AG04450 (cell line): ENCODE measurements around the gene PEX11B. TPM values are rescaled to one million over a fixed set of nuclear protein-coding genes. Genes with fewer than 3 reads are reported as not detected.

Source experiments
- CTCF ChIA-PET: fragments of 300-600, 350-600 bp; formaldehyde crosslinking; extraction: SDS; loops from one replicate; lab custom pipeline; 2022; ENCODE audit warnings: antibody characterized with exemption, inconsistent platforms; lab: Charles Lee
- POLR2A ChIA-PET: fragments of 350-600 bp; formaldehyde crosslinking; extraction: SDS; loops from one replicate; lab custom pipeline; 2021; ENCODE audit warnings: antibody characterized with exemption, inconsistent platforms; lab: Yijun Ruan, JAX
- DNase-seq: peaks from one replicate; pipeline ENCODE4 v3.0.0-alpha.2; 2011; ENCODE audit warnings: low read depth, low spot score
- H3K27ac ChIP-seq: one replicate; pipeline ENCODE4 v1.5.1; 2012; ENCODE audit warnings: low read depth, low read length, control low read depth
- H3K27me3 ChIP-seq: one replicate; pipeline ENCODE4 v1.6.0; 2012; ENCODE audit warnings: low read length; ENCODE audit not compliant: control insufficient read depth, insufficient read depth
- H3K4me3 ChIP-seq: 2 replicates; pipeline ENCODE4 v1.5.1; 2011; ENCODE audit warnings: mild to moderate bottlenecking, low read depth, low read length, control low read depth
- H3K9me3 ChIP-seq: 2 replicates; pipeline ENCODE4 v1.5.1; 2012; ENCODE audit warnings: low read length; ENCODE audit not compliant: control insufficient read depth, insufficient read depth
- polyA plus RNA-seq: library from polyadenylated mRNA; depleted of rRNA; stranded (reverse); fragments of >200 nt; gene quantifications from 2 replicates; pipeline ENCODE4 v1.2.3, GENCODE V29; 2011
- TF ChIP-seq, protein P1 (sequence below): IDR thresholded peaks from 2 replicates; pipeline ENCODE4 v1.5.1; 2011; ENCODE audit warnings: low read depth, low read length, control low read depth, inconsistent platforms

PEX11B gene
- polyA plus RNA-seq, 1 experiment: 51.1 TPM

GRCh38 chr1:145887631-145888030, 30.9 kb downstream of the PEX11B start:
- ChIA-PET CTCF (interaction anchor here (1.2 kb wide), 1 partner anchor 22 kb away, joined by 3 read pairs; the partner anchor contains the start of gene ITGA10), POLR2A (interaction anchor here (0.5 kb wide), 1 partner anchor 31 kb away, joined by 4 read pairs; the partner anchor contains the start of gene PEX11B)
- no peak for DNase-seq
- no peaks in the 10 kb centered on the region for H3K27me3 ChIP-seq
- H3K4me3 ChIP-seq: no peak overlapping the region
- no peak overlapping the region for H3K27ac ChIP-seq
- TF ChIP-seq, protein P1, sequence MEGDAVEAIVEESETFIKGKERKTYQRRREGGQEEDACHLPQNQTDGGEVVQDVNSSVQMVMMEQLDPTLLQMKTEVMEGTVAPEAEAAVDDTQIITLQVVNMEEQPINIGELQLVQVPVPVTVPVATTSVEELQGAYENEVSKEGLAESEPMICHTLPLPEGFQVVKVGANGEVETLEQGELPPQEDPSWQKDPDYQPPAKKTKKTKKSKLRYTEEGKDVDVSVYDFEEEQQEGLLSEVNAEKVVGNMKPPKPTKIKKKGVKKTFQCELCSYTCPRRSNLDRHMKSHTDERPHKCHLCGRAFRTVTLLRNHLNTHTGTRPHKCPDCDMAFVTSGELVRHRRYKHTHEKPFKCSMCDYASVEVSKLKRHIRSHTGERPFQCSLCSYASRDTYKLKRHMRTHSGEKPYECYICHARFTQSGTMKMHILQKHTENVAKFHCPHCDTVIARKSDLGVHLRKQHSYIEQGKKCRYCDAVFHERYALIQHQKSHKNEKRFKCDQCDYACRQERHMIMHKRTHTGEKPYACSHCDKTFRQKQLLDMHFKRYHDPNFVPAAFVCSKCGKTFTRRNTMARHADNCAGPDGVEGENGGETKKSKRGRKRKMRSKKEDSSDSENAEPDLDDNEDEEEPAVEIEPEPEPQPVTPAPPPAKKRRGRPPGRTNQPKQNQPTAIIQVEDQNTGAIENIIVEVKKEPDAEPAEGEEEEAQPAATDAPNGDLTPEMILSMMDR: no peak
- H3K9me3 ChIP-seq: no peaks in the 10 kb centered on the region

DNA sequence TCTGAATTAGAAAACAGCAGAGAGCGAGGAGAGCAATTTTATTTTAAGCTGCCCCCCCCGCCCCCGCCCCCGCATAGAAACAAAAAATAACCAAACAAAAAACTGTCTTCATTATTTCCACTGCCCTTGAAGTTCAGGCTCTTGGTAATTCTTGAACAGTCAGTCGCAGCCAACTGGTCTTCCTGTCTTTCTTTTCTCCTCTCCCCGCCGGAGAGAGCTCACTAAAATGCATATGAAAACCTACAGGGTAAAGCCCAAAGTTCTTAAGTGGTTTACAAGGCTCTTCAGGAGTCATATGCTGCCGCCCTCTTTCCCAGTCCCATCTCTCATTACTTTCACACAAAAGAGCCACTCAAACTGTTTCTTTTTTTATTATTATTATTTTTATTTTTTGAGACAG, 31.7 kb downstream of the PEX11B start:
- Histone ChIP-seq H3K27me3 (no peaks in the 10 kb centered on the region), H3K4me3 (no peak overlapping the region), H3K27ac (no peak overlapping the region), H3K9me3 (no peaks in the 10 kb centered on the region)
- CTCF ChIA-PET: interaction anchor here (1.2 kb wide), 1 partner anchor 23 kb away, joined by 3 read pairs; the partner anchor contains the start of gene ITGA10
- TF ChIP-seq, protein P1: no peak
- POLR2A ChIA-PET: interaction anchor here (0.6 to 2.4 kb wide), 3 partner anchors 27 to 41 kb away, joined by 3 to 10 read pairs (median 5); partner anchors contain the start of genes NUDT17 and PIAS3
- no peak for DNase-seq

GRCh38 chr1:145886390-145886789, 32.1 kb downstream of the PEX11B start:
- POLR2A ChIA-PET: interaction anchor here (0.6 to 2.4 kb wide), 4 partner anchors 27 to 152 kb away, joined by 3 to 10 read pairs (median 4); partner anchors contain the start of genes NUDT17 and PIAS3
- H3K27ac ChIP-seq: no peak overlapping the region
- TF ChIP-seq, protein P1: no peak
- H3K9me3 ChIP-seq: no peaks in the 10 kb centered on the region
- no peak for DNase-seq
- H3K27me3 ChIP-seq: no peaks in the 10 kb centered on the region
- peak overlapping the region; percentile 73 for H3K4me3 ChIP-seq
- CTCF ChIA-PET: no interaction called here

GRCh38 chr1:145885738-145886287, 32.7 kb downstream of the PEX11B start, which contains the start of gene ANKRD35:
Gene ANKRD35, minus strand, starts transcription at chr1:145885866. Its CDS starts 108 bp downstream, at chr1:145885758.
- H3K27ac ChIP-seq: no peak within 1 kb of the TSS
- no peaks in the 10 kb centered on the region for H3K9me3 ChIP-seq
- DNase-seq: no peak
- H3K27me3 ChIP-seq: no peaks in the 10 kb centered on the region
- POLR2A ChIA-PET: interaction anchor here (0.9 to 2.4 kb wide), 3 partner anchors 26 to 152 kb away, joined by 3 to 10 read pairs (median 4); partner anchors contain the start of genes PEX11B and PIAS3
- peak within 1 kb of the TSS; percentile 73 for H3K4me3 ChIP-seq
- CTCF ChIA-PET: interaction anchor here (0.9 kb wide), 1 partner anchor 41 kb away, joined by 3 read pairs; the partner anchor contains the start of gene NUDT17
- TF ChIP-seq, protein P1: no peak

DNA sequence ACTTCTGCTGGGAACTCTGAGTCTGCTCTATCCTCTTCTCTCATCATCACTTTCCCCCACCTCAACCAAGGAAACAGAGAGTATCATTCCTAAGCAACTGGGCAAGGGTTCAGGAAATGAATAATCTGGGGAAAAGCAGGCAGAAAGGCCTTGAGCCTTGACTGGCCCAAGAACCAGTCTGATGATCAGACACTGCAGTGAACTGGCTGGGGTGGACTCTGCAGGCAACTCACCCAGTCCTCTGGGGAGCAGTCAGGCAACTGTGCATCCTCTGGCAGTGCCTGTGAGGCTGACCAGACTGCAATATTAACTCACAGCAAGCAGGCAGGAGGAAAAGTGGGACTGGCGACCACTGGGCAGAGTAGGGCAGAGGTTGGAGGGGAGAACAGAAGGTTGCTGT, 33.8 kb downstream of the PEX11B start:
- no peak overlapping the region for H3K4me3 ChIP-seq
- H3K9me3 ChIP-seq: no peaks in the 10 kb centered on the region
- ChIA-PET POLR2A (interaction anchor here (0.7 to 2.4 kb wide), 2 partner anchors 25 to 132 kb away, joined by 3 to 10 read pairs; partner anchors contain the start of gene PIAS3), CTCF (interaction anchor here (0.9 to 1.5 kb wide), 2 partner anchors 25 to 39 kb away, joined by 3 to 5 read pairs; partner anchors contain the start of genes ITGA10 and NUDT17)
- no peak for DNase-seq
- no peaks in the 10 kb centered on the region for H3K27me3 ChIP-seq
- TF ChIP-seq, protein P1: no peak
- no peak overlapping the region for H3K27ac ChIP-seq
